ENCODE results near the gene CDH4.

The CDH4 gene

DNA sequence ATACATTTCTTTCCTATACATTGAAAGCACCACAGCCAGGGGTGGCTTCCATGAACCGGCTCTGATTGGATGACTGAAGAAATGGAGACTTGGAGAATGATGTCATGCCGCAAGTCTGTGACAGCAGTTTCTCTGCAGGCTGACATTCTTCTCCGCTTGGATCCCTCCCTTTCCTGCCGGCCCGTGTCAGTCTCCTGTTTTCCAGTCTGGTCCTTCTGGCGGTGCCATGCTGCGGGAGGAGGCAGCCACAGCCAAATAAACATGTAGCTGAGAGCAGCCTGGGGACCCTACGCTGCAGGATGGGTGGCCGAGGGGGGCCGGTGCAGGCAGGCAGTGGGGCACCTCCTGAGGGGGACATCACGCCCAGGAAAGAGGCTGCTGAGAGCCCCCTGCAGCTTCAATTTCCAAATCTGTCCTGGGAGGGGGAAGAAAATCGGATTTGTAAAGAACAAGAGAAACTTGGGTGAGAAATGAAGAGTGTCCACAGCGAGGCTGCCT lies 635.6 kb downstream of the CDH4 start:
- TF ChIP-seq, protein P1, sequence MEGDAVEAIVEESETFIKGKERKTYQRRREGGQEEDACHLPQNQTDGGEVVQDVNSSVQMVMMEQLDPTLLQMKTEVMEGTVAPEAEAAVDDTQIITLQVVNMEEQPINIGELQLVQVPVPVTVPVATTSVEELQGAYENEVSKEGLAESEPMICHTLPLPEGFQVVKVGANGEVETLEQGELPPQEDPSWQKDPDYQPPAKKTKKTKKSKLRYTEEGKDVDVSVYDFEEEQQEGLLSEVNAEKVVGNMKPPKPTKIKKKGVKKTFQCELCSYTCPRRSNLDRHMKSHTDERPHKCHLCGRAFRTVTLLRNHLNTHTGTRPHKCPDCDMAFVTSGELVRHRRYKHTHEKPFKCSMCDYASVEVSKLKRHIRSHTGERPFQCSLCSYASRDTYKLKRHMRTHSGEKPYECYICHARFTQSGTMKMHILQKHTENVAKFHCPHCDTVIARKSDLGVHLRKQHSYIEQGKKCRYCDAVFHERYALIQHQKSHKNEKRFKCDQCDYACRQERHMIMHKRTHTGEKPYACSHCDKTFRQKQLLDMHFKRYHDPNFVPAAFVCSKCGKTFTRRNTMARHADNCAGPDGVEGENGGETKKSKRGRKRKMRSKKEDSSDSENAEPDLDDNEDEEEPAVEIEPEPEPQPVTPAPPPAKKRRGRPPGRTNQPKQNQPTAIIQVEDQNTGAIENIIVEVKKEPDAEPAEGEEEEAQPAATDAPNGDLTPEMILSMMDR (conservative IDR thresholded peaks at IDR 0.05; ENCODE audit: low read depth, low read length): no peak
- no peak for DNase-seq (ENCODE audit: low read depth)
- H3K4me3 ChIP-seq (ENCODE audit: low read length): no peak overlapping the region

DNA sequence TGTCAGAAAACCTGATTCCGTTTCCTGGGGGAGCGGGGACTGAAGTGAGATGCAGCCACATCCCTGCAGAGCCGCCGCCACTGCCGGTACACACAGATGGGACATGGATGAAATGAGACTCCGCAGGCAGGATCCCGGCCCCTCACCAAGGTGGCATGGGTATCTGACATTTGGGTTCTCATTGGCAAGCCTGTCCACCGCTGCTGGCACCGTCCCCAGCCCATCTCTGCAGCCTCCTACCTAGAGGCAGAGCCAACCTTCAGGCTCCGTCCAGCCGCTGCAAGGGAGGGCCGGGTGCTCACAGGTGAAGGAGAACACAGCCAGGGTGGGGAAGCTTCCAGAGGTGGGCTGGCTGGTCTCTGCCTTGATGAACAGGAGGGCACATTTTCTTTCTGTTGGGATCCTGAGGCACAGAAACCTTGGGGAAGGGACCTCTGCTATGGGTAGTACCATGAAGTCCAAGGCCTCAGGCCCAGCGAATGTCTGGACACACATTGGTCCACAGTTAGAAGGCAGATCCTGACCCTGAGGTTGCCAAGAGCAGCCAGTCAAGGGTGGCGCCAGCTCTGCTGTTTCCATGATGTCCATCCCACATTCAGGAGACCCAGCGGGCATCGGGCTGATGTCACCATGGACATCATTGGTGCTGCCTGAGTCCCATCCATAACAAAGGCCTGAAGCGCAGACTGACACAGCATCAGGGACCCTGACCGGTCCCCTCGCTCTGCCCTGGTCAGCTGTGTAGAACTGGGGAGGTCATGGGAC lies 636.2 kb downstream of the CDH4 start:
- TF ChIP-seq, protein P1 (conservative IDR thresholded peaks at IDR 0.05; ENCODE audit: low read depth, low read length): no peak
- H3K4me3 ChIP-seq (ENCODE audit: low read length): no peak overlapping the region
- no peak for DNase-seq (ENCODE audit: low read depth)

DNA sequence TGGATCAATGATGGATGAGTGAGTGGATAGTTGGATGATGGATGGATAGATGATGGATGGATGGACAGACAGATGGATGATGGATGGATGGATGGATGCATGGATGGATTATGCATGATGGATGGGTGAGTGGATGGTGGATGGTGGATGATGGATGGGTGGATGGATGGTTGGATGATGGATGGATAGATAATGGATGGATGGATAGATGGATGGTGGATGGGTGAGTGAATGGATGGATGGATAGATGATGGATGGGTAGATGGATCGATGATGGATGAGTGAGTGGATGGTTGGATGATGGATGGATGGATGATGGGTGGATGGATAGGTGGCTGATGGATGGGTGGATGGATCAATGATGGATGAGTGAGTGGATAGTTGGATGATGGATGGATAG lies 637.6 kb downstream of the CDH4 start:
- no peak overlapping the region for H3K4me3 ChIP-seq (ENCODE audit: low read length)
- no peak for DNase-seq (ENCODE audit: low read depth)
- TF ChIP-seq, protein P1 (conservative IDR thresholded peaks at IDR 0.05; ENCODE audit: low read depth, low read length): no peak

DNA sequence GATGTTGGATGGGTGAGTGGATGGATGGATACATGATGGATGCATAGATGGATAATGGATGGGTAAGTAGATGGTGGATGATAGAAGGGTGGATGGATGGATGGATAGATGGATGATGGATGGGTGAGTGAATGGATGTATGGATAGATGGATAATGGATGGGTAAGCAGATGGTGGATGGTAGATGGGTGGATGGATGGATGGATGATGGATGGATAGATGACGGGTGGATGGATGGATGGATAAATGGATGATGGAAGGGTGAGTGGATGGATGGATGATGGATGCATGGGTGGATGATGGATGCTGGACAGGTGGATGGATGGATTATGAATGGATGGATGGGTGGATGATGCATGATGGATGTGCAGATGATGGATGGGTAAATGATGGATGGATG lies 638.1 kb downstream of the CDH4 start:
- DNase-seq (ENCODE audit: low read depth): no peak
- H3K4me3 ChIP-seq (ENCODE audit: low read length): no peak overlapping the region
- TF ChIP-seq, protein P1 (conservative IDR thresholded peaks at IDR 0.05; ENCODE audit: low read depth, low read length): no peak

DNA sequence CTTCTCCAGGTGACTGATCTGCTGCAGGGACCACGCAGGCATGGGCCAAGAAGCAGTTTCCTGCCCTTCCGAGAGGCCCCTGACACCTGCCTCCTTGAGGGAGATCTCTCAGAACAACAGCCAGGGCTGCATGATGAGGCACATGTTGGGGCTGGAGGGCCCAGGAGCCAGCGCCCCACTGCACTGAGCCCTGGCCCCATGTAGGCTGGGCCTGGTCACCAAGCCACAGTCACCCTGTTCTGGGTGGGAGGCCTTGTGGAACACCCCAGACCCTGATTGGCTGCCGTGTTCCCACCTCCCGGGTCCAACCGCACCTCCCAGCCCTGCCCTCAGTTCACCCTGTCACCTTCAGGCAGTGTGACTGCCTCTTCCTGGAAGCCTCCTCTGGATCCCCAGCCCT lies 639.4 kb downstream of the CDH4 start:
- H3K4me3 ChIP-seq (ENCODE audit: low read length): no peak overlapping the region
- no peak for DNase-seq (ENCODE audit: low read depth)
- TF ChIP-seq, protein P1 (conservative IDR thresholded peaks at IDR 0.05; ENCODE audit: low read depth, low read length): no peak

DNA sequence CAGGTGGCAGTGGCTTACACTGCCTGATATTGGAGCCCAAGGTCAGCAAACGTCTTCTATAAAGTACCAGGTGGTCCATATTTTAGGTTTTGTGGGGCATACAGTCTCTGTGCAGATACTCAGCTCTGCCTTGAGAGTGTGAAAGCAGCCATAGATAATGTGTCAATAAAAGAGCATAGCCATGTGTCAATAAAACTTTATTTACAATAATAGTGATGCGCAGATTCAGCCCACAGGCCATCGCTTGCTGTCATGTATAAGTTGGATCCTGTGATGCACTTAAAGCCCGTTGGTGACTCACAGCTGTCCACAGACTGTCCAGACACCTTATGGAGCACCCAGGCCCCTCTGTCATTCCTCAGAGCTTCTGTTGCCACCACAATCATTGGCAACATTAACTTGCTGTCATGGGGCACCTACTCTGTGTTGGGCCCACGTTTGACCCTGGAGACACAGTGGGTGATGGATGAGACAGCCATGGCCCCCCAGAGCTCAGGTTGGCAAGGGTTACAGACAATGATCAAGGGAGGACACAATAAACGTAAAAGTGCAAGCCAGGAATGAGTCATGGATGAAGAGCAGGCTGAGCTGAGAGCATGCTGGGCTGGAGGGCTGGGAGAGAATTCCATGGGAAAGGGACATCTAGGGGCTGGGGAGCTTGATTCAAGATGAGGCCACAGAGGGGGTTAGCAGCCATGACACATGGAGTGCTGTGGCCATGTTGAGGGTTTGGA lies 640.0 kb downstream of the CDH4 start:
- TF ChIP-seq, protein P1 (conservative IDR thresholded peaks at IDR 0.05; ENCODE audit: low read depth, low read length): no peak
- DNase-seq (ENCODE audit: low read depth): no peak
- no peak overlapping the region for H3K4me3 ChIP-seq (ENCODE audit: low read length)
